NCI-H2171 treated with DMSO at 0.1 percent for 48 hours (cell line): ENCODE results near the gene MARCHF5.
"Not testable (repeated sequence)": the region's sequence is repeated elsewhere in the genome, so short reads cannot be mapped to it uniquely, and the experiment has no call there.

Experiments used
- DNase-seq: peaks from one replicate; lab custom pipeline; 2025; lab: John Stamatoyannopoulos, UW

The MARCHF5 gene

DNA sequence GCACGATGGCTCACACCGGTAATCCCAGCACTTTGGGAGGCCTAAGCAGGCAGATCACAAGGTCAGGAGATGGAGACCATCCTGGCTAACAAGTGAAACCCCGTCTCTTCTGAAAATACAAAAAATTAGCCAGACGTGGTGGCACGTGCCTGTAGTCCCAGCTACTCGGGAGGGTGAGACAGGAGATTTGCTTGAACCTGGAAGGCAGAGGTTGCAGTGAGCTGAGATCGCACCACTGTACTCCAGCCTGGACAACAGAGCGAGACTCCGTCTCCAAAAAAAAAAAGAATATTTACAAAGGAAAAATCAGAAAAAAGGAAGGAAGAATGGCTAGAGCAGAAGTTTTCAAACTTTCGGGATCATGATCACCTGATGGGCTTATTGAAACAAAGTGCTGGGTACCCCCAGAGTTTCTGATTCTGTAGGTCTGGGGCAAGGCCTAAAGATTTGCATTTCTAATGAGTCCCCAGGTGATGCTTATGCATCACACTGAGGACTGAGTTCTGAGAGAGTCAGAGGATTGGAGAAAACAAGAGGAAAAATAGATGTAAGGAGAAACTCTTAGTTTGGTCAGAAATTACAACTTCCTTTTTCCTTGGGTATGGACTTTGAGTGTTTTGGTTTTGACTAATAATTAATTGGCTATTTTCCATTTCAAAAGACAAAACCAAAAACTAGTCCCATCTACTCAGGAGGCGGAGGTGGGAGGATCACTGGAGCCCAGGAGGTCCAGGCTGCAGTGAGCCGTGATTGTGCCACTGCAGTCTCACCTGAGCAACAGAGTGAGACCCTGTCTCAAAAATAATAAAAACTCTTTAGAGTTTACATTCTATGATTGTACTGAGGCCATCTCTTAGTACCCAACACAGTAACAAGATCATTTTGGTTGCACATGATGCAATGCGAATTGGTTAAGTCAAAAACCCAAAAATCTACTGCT is 14.4 kb downstream of the MARCHF5 start:
- DNase-seq, result no peak

DNA sequence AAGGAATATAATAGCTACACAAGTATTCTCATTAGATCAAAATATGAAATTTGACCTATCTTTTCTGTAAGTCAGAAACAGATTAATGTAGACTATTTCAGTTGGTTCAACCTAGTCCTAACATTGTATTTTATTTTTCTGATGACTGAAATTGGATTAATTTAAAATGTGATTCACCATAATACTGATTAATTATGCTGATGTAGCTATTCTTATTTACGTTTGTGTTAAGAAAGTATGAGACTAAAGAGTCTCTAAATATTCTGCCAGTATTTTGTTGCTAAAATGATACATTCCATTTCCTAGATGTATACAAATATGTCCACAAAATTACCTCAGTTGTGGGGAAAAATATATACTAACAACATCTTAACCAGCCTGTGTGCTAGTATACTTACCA is 18.3 kb downstream of the MARCHF5 start:
- DNase-seq, result no peak

DNA sequence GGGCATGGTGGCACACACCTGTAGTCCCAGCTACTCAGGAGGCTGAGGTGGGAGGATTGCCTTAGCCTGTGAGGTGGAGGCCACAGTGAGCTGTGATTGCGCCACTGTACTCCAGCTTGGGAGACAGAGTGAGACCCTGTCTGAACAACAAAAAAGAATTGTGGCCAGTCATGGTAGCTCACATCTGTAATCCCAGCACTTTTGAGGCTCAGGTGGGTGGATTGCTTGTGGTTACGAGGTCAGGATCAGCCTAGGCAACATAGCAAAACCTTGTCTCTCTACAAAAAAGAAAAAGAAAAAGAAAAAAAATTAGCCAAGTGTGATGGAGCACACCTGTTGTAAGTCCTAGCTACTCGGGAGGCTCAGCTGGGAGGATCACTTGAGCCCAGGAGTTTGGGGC is 22.8 kb downstream of the MARCHF5 start:
- no peak for DNase-seq

DNA sequence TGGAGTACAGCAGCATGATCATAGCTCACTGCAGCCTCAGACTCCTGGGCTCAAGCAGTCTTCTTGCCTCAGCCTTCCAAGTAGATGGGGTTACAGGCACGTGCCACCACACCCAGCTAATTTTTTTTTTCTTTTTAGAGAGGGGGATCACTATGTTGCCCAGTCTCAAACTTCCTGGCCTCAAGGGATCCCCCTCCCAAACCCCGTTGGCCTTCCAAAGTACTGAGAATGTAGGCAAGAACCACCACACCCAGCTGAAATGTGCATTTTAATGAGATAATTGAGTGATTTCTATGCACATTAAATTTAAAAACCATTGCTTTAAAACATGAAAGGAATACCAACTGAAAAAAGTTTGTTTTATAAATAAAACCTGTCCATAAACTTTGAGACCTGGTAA is 25.6 kb downstream of the MARCHF5 start:
- DNase-seq, result no peak

DNA sequence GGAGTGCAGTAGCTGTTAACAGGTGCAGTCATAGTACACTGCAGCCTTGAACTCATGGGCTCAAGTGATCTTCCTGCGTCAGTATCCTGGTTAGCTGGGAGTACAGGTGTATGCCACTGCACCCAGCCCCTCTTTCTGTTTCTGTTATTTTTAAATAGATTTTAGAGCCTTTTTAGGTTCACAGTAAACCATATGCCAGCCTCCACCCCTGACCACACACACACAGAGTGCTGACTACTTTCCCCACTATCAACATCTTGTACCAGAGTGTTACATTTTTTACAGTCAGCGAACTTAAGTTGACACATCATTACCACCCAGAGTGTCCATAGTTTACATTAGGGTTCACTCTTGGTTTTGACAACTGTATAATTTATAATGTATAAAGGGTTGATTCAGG is 32.1 kb downstream of the MARCHF5 start:
- DNase-seq, result no peak

DNA sequence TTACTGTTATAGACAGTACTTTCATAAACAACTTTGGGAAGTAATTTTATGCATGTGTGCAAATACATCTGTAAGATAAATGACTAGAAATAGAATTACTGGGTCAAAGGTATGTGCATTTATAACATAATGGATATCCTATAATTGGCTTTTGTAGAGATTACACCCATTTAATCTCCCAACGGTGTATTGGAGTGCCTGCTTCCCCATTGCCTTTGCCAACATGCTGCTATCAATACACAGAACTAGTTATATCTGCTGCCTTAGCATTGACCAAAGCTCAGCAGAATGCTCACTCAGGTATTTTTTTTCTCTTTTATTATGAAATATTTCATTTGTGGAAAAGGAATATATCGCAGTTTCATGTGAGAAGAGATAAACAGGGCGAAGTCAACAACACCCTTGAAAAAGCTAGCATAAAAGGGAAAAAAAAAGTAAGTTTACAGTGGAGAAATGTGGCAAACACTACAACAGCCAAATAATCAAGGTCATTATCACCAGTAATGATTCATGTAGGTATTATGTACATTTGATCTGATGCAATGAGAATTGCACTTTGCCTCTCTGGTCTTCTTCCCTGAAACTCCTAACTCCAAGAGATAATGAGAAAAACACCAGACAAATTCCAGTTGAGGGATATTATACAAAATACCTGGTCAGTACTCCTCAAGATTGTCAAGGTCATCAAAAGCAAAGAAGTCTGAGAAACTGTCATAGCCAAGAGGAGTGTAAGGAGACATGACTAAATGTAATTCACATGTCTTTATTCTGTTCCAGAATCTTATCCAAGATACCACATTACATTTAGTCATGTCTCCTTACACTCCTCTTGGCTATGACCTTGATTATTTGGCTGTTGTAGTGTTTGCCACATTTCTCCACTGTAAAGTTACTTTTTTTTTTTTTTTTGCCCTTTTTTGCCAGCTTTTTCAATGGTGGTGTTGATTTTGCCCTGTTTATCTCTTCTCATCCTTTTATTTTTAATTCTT is 36.8 kb downstream of the MARCHF5 start:
- DNase-seq, result no peak

DNA sequence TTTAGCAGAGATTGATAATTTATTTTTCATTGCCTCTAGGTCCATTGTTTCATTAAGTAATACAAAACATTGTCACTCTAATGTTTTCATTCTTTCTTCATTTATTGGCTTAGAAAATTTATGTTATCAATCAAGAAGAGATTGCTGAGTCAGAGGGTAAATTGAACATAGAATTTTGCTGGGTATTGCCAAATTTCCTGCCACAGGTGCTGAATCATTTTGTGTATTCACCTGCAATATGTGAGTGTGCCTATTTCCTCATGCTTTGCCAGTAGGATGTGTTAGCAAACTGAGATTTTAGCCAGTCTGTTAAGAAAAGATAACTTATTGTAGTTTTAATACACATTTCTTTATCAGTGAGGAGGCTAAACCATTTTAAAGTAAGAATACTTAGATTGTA is 38.0 kb downstream of the MARCHF5 start:
- DNase-seq, result no peak

DNA sequence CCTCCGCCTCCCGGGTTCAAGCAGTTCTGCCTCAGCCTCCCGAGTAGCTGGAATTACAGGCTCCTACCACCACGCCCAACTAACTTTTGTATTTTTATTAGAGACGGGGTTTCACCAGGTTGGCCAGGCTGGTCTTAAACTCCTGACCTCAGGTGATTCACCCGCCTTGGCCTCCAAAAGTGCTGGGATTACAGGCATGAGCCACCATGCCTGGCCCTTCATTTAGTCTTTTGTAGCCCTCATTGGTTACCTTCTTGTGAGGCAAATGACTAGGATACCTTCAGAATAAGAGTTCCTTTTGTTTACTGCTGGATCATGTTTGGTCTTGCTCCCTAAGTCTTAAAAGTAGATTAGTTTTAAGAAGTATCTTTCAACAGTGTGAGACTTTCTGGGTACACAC is 39.0 kb downstream of the MARCHF5 start:
- not testable (repeated sequence) for DNase-seq

DNA sequence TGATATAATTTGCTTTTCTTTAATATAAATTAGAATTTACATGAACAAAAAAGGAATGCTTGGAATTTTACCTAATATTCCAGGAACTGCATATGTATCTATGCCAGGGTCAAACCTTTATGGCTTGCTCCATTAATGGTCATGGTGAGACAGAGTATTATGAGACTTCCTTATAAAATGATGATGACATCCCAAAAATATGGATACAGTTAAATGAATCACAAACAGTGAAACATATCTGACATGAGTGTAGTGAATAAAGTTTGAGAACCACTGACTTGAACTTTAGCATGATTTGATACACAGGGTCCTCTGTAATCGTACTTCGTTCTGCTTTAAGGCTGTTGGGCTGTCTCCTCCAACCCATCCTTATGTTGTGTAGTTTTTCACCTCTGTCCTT is 51.8 kb downstream of the MARCHF5 start:
- DNase-seq, result no peak

DNA sequence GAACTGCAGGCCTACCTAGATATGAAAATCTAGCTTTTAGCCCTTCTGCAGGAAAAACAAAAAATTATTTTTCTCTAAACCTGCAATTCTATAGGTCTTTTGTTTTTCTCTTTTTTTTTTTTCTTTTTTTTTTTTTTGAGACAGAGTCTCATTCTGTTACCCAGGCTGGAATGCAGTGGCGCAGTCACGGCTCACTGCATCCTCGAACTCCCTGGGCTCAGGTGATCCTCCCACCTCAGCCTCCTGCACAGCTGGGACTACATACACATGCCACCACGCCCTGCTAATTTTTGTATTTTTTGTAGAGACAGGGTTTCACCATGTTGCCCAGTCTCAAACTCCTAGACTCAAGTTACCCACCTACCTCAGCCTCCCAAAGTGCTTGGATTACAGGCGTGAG is 54.6 kb downstream of the MARCHF5 start:
- not testable (repeated sequence) for DNase-seq

DNA sequence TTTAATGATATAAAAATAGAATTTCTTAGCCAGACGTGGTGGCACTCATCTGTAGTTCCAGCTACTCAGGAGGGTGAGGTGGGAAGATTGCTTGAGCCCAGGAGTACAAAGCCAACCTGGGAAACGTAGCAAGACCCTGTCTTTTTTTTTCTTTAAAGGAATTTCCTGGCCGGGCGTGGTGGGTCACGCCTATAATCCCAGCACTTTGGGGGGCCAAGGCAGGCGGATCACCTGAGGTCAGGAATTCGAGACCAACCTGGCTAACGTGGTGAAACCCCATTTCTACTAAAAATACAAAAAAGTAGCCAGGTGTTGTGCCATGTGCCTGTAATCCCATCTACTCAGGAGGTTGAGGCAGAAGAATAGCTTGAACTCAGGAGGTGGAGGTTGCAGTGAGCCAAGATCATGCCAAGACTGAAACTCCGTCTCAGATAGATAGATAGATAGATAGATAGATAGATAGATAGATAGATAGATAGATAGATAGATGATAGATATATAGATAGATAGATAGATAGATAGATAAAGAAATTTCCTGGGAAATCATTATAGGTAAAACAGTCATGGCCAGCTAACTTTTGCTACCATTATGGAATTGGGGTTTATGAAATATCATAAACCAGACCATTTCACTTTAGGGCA is 56.2 kb downstream of the MARCHF5 start:
- not testable (repeated sequence) for DNase-seq

DNA sequence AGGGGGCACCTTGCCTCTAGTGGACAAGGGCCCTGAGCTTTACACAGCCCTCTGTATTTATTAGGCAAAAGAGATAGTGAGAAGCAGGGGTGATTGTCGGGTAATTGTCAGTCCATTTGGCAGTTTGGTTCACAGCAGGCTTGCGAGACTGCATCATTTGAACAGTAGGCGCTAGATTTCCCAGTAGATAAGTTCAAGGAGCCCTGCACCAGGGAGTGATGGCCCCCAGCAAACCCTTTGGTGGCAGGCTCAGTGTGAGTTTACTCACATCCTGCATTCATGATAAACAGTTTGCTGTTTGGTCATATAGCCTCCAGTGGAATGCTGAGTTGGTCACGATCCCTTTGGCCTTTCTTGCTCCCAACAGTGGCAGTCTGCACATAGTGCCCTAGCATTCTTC is 59.4 kb downstream of the MARCHF5 start:
- no peak for DNase-seq

DNA sequence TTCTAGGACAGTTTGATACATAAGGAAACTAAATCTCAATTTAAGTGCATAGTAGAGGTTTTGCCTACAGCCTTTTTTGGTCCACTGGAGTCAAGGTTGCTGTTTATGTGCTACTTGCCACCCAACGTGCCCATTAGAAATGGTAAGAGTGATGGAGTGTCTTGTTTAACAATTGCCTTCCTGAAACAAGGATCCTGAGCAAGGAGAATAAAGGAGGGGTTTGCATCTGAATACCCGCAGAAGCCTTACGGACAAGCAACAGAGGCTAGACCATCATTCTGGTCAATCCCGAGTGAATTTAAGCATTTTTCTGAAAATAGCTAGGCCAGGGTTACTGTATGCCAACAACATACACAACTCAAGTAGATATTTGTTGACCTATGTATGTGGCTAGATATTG is 63.6 kb downstream of the MARCHF5 start:
- DNase-seq, result no peak

DNA sequence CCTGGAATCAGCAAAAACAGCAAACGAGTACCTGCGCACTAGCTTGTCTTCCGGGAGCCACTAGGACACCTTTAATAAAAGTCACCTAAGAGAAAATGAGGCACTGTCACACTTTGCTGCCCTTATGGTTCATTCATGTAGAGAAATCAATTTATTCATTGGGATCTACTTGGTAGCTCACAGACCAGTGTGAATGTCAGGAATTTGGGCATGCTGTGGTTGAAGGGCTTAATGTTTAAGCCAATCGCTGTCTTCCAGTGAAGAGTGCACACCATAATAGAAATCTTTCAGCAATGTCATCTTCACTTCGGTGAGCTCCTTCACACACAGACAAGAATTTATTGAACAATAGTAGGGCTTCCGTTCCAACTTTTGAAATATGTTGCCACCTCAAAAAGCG is 65.1 kb downstream of the MARCHF5 start:
- DNase-seq, result no peak

DNA sequence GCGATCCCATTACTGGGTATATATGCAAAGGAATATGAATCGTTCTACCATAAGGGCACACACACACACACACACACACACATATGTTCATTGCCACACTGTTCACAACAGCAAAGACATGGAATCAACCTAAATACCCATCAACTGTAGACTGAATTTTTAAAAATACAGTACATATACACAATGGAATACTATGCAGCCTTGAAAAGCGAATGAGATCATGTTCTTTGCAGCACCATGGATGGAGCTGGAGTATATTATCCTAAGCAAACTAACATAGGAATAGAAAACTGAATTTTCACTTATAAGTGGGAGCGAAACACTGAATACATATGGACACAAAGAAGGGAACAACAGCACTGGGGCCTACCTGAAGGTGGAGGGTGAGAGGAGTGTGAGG is 72.5 kb downstream of the MARCHF5 start:
- no peak for DNase-seq

DNA sequence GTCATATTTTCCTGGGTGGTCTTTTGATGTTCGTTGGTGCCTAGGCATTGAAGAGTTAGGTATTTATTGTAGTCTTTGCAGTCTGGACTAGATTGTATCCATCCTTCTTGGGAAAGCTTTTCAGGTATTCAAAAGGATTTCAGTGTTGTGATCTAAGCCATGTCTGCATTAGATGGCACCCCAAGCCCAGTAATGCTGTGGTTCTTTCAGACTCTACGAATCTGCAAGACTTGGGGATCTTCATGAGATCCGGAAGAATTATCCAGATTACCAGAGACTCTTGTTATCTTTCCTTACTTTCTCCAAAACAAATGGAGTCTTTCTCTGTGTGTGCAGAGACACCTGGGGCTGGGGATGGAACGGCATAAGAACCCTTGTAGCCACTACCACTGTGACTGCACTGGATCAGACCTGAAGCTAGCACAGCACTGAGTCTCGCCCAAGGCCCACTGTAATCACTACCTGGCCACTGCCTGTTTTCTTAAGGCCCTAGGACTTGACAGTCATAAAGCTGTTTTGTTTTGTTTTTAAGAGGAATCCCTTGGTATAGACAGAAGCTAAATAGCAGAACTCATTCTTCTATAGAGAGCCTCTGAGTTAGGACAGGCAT is 75.5 kb downstream of the MARCHF5 start:
- DNase-seq, result no peak

DNA sequence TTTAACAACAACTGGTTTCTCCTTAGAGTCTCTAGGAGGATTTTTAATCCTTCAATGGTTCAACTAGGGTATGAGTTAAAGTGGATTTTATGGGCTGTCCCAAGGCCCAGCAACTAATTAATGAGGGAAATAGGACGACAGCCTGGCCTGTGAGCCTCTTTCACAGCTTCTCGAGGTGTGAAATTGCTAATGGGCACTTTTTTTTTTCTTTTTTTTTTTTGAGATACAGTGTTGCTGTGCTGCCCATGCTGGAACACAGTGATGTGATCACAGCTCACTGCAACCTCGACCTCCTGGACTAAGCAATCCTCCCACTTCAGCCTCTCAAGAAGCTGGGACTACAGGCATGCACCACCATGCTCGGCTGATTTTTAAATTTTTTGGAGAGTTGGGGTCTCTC is 87.0 kb downstream of the MARCHF5 start:
- no peak for DNase-seq

DNA sequence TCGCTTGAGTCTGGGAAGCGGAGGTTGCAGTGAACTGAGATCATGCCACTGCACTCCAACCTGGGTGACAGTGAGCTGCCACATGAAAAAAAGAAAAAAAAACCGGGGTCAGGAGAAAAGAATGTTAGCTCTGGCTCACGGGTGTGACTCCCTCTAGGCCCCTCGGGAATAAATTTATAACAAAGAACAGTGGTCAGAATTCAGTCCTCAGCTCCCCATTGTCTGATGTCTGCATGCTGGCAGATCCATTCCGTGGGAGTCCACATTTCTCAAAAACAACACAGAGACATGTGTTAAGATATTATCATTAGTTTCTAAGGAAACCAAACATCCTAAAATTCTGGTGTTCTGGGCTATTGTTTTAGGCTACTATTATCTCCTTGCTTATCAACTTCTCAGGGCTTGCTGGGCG is 90.6 kb downstream of the MARCHF5 start:
- DNase-seq, result no peak

DNA sequence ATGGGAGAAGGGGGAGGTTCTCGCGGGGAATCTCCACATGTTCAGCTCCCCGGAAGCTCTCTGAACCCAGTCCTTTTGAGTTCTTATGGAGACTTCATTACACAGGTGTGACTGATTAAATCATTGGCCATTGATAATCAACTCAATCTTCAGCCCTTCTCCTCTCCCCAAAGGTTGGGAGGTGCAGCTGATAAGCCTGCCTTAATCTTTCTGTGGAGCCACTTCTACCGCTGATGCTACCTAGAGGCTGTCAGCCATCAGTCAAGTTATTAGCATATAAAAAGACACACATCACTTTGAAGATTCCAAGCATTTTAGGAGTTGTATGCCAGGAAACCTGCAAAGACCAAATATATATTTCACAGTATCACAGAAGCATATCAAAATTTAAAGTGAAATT is 91.7 kb downstream of the MARCHF5 start:
- no peak for DNase-seq

DNA sequence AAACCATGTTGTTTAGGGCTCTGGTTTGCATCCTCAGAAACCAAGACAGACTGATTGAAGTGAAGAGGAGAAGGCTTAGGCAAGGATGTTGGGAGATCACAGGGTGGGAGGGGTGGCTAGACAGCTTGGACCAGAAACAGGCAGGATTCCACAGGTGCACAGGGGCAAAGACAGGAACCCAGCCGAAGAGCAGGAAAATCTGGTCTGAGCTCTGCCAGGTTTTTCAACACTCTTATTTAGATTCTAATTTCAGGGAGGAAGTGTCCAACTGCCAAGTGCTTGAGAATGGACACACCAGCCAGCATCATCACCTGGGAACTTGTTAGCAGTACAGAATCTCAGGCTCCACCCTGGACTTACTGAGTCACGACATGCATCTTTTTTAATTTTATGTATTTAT is 93.8 kb downstream of the MARCHF5 start:
- DNase-seq, result no peak

DNA sequence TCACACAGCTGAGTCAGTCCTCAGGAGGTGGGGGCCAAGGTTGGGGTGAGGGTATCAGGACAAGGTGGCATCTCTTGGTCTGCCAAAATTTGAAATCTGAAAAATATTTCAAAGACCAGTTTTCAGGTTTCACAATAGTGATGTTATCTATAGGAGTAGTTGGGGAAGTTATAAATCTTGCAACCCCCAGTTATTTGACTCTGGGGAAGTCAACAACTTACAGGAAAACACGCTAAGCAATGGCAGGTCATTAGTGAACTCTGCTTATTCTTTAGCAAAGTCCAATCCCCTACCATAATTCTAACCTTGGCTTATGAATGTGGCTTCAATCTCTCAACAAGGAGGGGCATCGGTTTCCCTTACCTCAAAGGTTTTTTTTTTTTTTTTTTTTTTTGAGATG is 94.9 kb downstream of the MARCHF5 start:
- no peak for DNase-seq
